ENCODE measurements around the gene PCBD2.

Gene PCBD2

GRCh38 chr5:135008981-135009735 lies 104.2 kb downstream of the PCBD2 start:
- DNase-seq = peak; percentile 8

- no peak for DNase-seq
Observed at GRCh38 chr5:135009736-135010501, 105.0 kb downstream of the PCBD2 start.

- DNase-seq = no peak
Observed at GRCh38 chr5:135010502-135011354, 105.8 kb downstream of the PCBD2 start.

- DNase-seq = no peak
Observed at GRCh38 chr5:135011355-135012032, 106.6 kb downstream of the PCBD2 start.

GRCh38 chr5:135012033-135012588 lies 107.2 kb downstream of the PCBD2 start:
- no peak for DNase-seq
